ENCODE results near the gene GPC3.
"Not testable (repeated sequence)": the region's sequence is repeated elsewhere in the genome, so short reads cannot be mapped to it uniquely, and the experiment has no call there.

GPC3 gene

DNA sequence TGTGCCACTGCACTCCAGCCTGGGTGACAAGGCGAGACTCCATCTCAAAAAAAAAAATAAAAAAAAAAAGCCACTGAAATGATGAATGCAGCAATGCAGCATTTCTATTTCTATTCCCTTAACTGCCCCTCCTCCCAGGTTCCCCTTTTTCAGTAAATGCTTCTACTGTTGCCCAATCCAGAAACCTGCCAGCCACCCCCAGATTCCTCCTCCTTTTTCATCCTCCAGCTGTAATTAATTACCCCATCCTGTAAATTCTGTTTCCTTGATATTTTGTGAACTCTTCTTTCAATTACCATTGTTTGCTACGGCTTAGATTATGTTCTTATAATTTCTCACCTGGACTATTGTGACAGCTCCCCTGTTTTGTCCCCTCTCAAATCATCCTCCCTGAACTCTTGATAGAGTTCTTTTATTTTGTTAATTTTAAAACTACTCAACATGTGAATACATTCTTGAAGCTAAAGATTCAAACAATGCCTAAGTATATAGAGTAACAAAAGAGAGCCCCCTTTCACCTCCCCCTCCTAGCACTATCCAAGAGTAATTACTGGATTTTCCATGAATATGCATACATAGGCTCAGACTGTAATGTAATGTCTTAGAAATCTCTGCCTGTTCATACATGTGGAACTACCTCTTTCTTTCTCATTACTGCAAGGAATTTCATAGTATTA lies 429.5 kb downstream of the GPC3 start:
- DNase-seq (ENCODE audit: low read depth): no peak

- no peak for DNase-seq (ENCODE audit: low read depth)
Observed at GRCh38 chrX:133550665-133551485, 434.5 kb downstream of the GPC3 start.

DNA sequence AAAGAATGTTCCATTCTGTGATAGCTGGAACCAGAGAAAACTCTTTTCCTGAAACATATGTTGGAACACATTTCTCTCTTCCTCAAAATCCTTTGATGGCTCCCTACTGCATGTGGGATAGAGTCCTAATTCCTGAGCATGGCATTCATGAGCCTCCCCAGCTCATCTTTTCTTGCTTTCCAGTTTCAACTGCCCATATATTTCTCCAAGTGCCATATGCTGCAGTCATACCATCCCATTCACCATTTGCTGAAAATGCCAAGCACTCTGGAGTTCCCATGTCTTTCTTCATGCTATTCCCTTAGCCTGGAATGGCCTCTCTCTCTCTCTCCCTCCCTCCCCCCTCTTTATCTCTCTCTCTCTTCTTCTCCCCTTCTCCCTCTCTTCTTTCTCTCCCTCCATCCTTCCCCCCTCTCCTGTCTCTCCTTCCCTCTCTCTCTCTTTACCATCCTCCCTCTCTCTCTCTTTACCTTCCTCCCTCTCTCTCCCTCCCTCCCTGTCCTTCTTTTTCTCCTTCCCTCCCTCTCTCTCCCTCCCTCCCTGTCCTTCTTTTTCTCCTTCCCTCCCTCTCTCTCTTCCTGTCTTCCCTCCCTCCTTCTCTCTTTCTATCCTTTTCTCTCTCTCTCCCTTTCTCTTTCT lies 436.0 kb downstream of the GPC3 start:
- DNase-seq (ENCODE audit: low read depth): no peak

GRCh38 chrX:133546441-133546840 lies 439.0 kb downstream of the GPC3 start:
- DNase-seq (ENCODE audit: low read depth): no peak

- DNase-seq (ENCODE audit: low read depth): no peak
Observed at GRCh38 chrX:133544778-133545177, 440.6 kb downstream of the GPC3 start.

DNA sequence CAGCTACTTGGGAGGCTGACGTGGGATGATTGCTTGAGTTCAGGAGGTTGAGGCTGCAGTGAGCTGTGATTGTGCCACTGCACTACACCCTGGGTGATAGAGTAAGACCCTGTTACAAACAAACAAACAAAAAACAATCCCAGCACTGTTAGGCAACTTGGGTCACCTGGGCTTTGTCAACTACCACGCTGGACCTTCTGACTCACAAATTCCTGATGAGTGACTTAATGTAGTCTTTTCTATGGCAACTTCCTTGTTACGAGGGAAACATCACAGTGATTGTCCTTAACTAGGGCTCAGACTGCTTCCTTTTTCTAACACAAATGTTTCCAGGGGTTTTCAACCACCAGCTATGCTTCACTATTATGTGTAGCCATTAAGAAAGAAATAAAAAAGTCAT lies 441.3 kb downstream of the GPC3 start:
- DNase-seq (ENCODE audit: low read depth): no peak

DNA sequence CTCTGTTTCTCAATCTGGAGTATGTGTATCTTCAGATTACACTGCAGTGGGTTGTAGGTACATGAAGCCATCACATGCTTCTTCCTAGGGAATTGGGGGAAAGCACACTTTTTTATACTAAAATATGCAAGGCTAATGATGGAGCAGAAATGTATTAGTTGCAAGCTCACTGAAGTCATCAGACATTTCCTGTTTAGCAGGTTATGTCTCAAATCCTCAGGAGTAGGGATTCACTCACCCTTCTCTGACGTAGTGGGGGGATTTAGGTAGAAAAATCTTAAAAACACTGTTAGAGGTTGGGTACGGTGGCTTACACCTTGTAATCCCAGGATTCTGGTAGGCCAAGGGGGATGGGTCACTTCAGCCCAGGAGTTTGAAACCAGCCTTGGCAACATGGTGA lies 441.7 kb downstream of the GPC3 start:
- no peak for DNase-seq (ENCODE audit: low read depth)

GRCh38 chrX:133542476-133542875 lies 442.9 kb downstream of the GPC3 start:
- no peak for DNase-seq (ENCODE audit: low read depth)

GRCh38 chrX:133541021-133541420 lies 444.4 kb downstream of the GPC3 start:
- DNase-seq (ENCODE audit: low read depth): no peak

GRCh38 chrX:133538148-133538547 lies 447.2 kb downstream of the GPC3 start:
- no peak for DNase-seq (ENCODE audit: low read depth)

DNA sequence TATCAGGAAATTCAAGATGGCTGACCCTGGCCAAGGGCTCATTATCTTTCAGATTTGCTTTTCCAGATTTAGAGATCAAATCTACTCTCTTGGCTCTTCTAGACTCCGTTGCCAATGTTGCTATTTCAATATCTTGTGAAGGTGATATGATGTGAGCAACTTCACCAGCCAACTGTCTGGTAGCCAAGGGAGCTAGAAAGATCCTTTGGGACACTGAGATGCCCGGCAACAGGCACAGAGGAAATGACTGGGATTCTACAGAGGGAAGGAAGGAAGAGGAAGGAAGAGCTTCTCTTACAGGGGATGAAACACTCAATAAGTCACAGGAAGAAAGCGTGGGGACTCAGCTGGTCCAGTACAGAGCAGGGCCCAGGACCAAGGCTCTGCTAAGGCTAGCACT lies 448.3 kb downstream of the GPC3 start:
- DNase-seq (ENCODE audit: low read depth): no peak

GRCh38 chrX:133535066-133535465 lies 450.3 kb downstream of the GPC3 start:
- DNase-seq (ENCODE audit: low read depth): no peak

- DNase-seq (ENCODE audit: low read depth): no peak
Observed at GRCh38 chrX:133534172-133534571, 451.2 kb downstream of the GPC3 start.

DNA sequence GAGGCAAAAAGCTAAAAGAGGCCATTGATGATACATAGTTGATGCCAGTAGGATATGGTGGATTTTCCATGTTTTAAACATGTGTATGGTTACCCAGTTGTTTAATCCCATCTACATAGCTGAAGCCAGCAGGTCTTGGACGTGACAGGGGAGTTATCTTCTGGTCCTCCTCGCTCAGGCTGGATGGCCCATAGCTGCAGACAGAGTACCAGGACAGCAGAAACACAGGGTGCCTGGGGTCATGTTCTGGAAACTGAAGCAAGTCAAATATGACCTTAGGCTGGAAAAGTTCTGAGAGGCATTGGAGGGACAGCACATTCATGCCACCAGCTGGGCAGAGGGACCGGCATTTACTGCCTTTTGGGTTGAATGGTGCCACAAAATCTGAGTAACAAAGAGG lies 452.1 kb downstream of the GPC3 start:
- DNase-seq (ENCODE audit: low read depth): no peak

DNA sequence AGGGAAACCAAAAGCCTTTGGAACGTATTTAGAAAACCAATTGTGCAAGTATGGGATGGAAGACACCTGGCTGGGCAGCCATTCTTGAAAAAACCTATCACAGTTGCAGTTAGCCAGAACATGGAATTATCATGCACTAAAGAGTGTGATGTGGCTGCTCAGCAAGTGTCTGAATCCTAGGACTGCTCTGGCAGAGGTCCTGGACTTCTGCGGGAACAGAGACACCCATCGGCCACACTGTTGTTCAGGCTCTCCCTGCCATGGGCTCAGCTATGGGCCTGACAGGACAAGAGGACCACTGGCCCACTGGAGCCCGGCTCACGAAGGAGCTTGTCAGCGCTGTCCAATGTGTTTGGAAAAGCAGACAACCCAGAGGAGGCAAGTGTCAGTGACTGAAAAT lies 454.4 kb downstream of the GPC3 start:
- no peak for DNase-seq (ENCODE audit: low read depth)

GRCh38 chrX:133529578-133529977 lies 455.8 kb downstream of the GPC3 start:
- DNase-seq (ENCODE audit: low read depth): no peak

GRCh38 chrX:133527825-133528224 lies 457.6 kb downstream of the GPC3 start:
- no peak for DNase-seq (ENCODE audit: low read depth)

DNA sequence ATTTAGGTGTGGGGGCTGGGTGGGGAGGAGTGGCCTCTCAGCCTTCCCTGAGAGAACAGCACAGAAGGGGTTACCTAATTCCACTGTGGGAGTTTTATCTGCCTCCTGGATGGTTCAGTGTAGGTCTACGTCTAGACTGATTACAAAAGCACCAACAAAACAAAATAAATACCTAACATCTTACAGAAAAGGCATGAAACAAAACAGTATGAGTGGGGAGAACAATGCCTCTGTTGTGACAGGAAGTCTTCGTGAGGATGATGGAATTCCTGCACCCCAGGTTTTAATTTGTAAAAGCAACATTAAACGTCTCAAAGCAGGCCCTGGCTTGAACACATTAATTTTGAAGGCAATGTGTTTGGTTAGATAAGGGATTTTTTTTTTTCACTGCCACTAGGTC lies 458.0 kb downstream of the GPC3 start:
- DNase-seq (ENCODE audit: low read depth): no peak

GRCh38 chrX:133526773-133527172 lies 458.6 kb downstream of the GPC3 start:
- not testable (repeated sequence) for DNase-seq (ENCODE audit: low read depth)

GRCh38 chrX:133523526-133523925 lies 461.9 kb downstream of the GPC3 start:
- DNase-seq (ENCODE audit: low read depth): no peak

- no peak for DNase-seq (ENCODE audit: low read depth)
Observed at GRCh38 chrX:133523081-133523487, 462.3 kb downstream of the GPC3 start.

- DNase-seq (ENCODE audit: low read depth): no peak
Observed at GRCh38 chrX:133516686-133517085, 468.7 kb downstream of the GPC3 start.

GRCh38 chrX:133514486-133514885 lies 470.9 kb downstream of the GPC3 start:
- DNase-seq (ENCODE audit: low read depth): no peak
